ENCODE data around the gene TPP2.

Gene TPP2

GRCh38 chr13:102596147-102597028 lies at the start of gene TPP2:
Gene TPP2, plus strand, starts transcription at chr13:102596986. Its CDS starts 53 bp downstream, at chr13:102597039.
- peak; percentile 98 for DNase-seq (ENCODE audit: low read depth)

- DNase-seq (ENCODE audit: low read depth), result no peak
These were observed 48.0 kb upstream of the TPP2 start for GRCh38 chr13:102548811-102549210.

- DNase-seq (ENCODE audit: low read depth), result no peak
These were observed 46.3 kb upstream of the TPP2 start for GRCh38 chr13:102550507-102550906.

GRCh38 chr13:102555914-102556553 lies 40.8 kb upstream of the TPP2 start:
- peak; percentile 49 for DNase-seq (ENCODE audit: low read depth)

- no peak for DNase-seq (ENCODE audit: low read depth)
These were observed 40.0 kb upstream of the TPP2 start for GRCh38 chr13:102556806-102557205.

GRCh38 chr13:102558029-102558428 lies 38.8 kb upstream of the TPP2 start:
- no peak for DNase-seq (ENCODE audit: low read depth)

GRCh38 chr13:102561933-102562332 lies 34.9 kb upstream of the TPP2 start:
- DNase-seq (ENCODE audit: low read depth), result no peak

GRCh38 chr13:102563267-102563666 lies 33.5 kb upstream of the TPP2 start:
- DNase-seq (ENCODE audit: low read depth), result no peak

GRCh38 chr13:102564564-102564963 lies 32.2 kb upstream of the TPP2 start:
- no peak for DNase-seq (ENCODE audit: low read depth)

GRCh38 chr13:102566513-102566912 lies 30.3 kb upstream of the TPP2 start:
- no peak for DNase-seq (ENCODE audit: low read depth)

- DNase-seq (ENCODE audit: low read depth), result no peak
These were observed 28.9 kb upstream of the TPP2 start for GRCh38 chr13:102567857-102568256.

GRCh38 chr13:102569488-102569887 lies 27.3 kb upstream of the TPP2 start:
- peak; percentile 64 for DNase-seq (ENCODE audit: low read depth)

- no peak for DNase-seq (ENCODE audit: low read depth)
These were observed 25.7 kb upstream of the TPP2 start for GRCh38 chr13:102571075-102571474.

GRCh38 chr13:102572323-102572722 lies 24.5 kb upstream of the TPP2 start:
- DNase-seq (ENCODE audit: low read depth), result no peak

GRCh38 chr13:102580552-102581169 lies 16.1 kb upstream of the TPP2 start:
- peak; percentile 67 for DNase-seq (ENCODE audit: low read depth)

- DNase-seq (ENCODE audit: low read depth), result no peak
These were observed 14.5 kb upstream of the TPP2 start for GRCh38 chr13:102582256-102582655.

GRCh38 chr13:102584434-102584833 lies 12.4 kb upstream of the TPP2 start:
- DNase-seq (ENCODE audit: low read depth), result no peak

- DNase-seq (ENCODE audit: low read depth), result no peak
These were observed 10.2 kb upstream of the TPP2 start for GRCh38 chr13:102586615-102587014.

GRCh38 chr13:102587916-102588315 lies 8.9 kb upstream of the TPP2 start:
- peak; percentile 17 for DNase-seq (ENCODE audit: low read depth)

GRCh38 chr13:102589301-102589822 lies 7.4 kb upstream of the TPP2 start:
- peak; percentile 15 for DNase-seq (ENCODE audit: low read depth)

- peak; percentile 75 for DNase-seq (ENCODE audit: low read depth)
These were observed 4.6 kb upstream of the TPP2 start for GRCh38 chr13:102591988-102592781.

GRCh38 chr13:102593466-102593865 lies 3.3 kb upstream of the TPP2 start:
- DNase-seq (ENCODE audit: low read depth), result no peak
